ENCODE data around the gene IL6.

GRCh38 chr7:22702516-22702915, 24.5 kb upstream of the IL6 start:
- TF ChIP-seq CTCF (IDR thresholded peaks at IDR 0.05) (no peak), EZH2 (IDR thresholded peaks at IDR 0.05; ENCODE audit: borderline replicate concordance, insufficient read depth, low read depth, low read length, poor library complexity, severe bottlenecking) (no peak)

All from B cell (primary cell).